Retinal pigment epithelial cell (primary cell): Measurements from ENCODE around the gene CAV2.

Experiments
- DNase-seq: peaks from one replicate; pipeline ENCODE4 v3.0.0-alpha.2; 2010; ENCODE audit warnings: low read depth
- H3K4me3 ChIP-seq: 2 replicates; pipeline ENCODE4 v1.5.1; 2011; ENCODE audit warnings: mild to moderate bottlenecking, low read length, control low read depth, moderate library complexity
- CTCF ChIP-seq: conservative IDR thresholded peaks from 2 replicates; pipeline ENCODE4 v1.5.1; 2011; ENCODE audit warnings: low read depth, low read length, control low read depth, inconsistent platforms

Gene CAV2

GRCh38 chr7:116502201-116503096 lies 2.9 kb downstream of the CAV2 start:
- no peak for DNase-seq
- no peak overlapping the region for H3K4me3 ChIP-seq
- no peak for TF ChIP-seq CTCF

- H3K4me3 ChIP-seq: no peak overlapping the region
- no peak for DNase-seq
- TF ChIP-seq CTCF: no peak
Measured at GRCh38 chr7:116503835-116504234, 4.3 kb downstream of the CAV2 start.

- no peak for TF ChIP-seq CTCF
- H3K4me3 ChIP-seq: no peak overlapping the region
- no peak for DNase-seq
Measured at GRCh38 chr7:116505278-116505677, 5.7 kb downstream of the CAV2 start.

GRCh38 chr7:116505823-116506222 lies 6.3 kb downstream of the CAV2 start:
- no peak overlapping the region for H3K4me3 ChIP-seq
- TF ChIP-seq CTCF: no peak

GRCh38 chr7:116509982-116510579 lies 10.5 kb downstream of the CAV2 start:
- H3K4me3 ChIP-seq: no peak overlapping the region
- no peak for DNase-seq
- TF ChIP-seq CTCF: no peak

More at GRCh38 chr7:116505823-116506222, 6.3 kb downstream of the CAV2 start:
- DNase-seq: no peak

- DNase-seq: no peak
- no peak overlapping the region for H3K4me3 ChIP-seq
- no peak for TF ChIP-seq CTCF
Measured at GRCh38 chr7:116510795-116511194, 11.3 kb downstream of the CAV2 start.
